ENCODE measurements around the gene FANCG.

DNA sequence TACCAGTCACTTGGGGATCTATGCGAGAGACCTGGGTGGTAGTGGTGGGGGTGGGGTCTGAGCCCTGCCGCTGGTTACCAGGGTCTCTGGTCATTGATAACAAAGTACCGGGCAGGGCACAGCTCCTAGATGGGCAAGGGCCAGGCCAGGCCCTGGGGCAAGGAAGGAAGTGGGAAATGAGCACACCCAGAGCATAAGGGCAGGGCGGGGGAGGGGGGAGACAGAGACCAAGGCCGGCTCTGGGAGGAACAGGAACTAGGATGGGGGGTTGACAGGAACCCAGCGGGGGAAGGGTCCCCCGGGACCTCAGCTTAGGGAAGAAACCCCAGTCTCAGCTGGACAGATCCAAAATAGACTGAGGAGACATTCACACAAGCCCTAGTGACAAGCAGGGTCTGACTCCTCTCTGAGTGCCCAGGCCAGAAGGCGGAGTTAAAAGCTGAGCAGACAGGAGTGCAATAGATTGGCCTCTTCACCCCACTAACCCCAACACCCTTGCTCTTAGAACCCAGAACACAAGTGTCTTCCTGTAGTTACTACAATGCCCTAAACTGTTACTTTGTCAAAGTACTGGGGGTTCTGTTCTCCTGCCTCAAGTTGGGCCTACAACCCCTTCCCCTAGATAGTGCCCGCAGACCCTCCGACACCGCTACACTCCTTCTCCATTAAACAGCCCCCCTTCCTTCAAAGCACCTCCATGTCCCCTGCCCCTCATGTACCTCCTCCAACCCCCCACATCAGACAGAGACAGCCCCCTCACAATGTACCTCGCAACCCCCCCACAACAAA lies 35.3 kb upstream of the FANCG start:
- TF ChIP-seq, protein P1, sequence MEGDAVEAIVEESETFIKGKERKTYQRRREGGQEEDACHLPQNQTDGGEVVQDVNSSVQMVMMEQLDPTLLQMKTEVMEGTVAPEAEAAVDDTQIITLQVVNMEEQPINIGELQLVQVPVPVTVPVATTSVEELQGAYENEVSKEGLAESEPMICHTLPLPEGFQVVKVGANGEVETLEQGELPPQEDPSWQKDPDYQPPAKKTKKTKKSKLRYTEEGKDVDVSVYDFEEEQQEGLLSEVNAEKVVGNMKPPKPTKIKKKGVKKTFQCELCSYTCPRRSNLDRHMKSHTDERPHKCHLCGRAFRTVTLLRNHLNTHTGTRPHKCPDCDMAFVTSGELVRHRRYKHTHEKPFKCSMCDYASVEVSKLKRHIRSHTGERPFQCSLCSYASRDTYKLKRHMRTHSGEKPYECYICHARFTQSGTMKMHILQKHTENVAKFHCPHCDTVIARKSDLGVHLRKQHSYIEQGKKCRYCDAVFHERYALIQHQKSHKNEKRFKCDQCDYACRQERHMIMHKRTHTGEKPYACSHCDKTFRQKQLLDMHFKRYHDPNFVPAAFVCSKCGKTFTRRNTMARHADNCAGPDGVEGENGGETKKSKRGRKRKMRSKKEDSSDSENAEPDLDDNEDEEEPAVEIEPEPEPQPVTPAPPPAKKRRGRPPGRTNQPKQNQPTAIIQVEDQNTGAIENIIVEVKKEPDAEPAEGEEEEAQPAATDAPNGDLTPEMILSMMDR (IDR thresholded peaks at IDR 0.05; ENCODE audit: control extremely low read depth in 1 of 3, insufficient read depth in 1 of 3, low read depth in 1 of 3, low read length in 3 of 3) = no peak
- TF ChIP-seq SP1 (IDR thresholded peaks at IDR 0.05; ENCODE audit: low read depth, low read length) (no peak), CREB1 (IDR thresholded peaks at IDR 0.05) (no peak), POLR2AphosphoS5 (IDR thresholded peaks at IDR 0.05; ENCODE audit: low read depth, low read length) (no peak), CHD2 (IDR thresholded peaks at IDR 0.05; ENCODE audit: low read length) (no peak), GABPA (IDR thresholded peaks at IDR 0.05; ENCODE audit: borderline replicate concordance, insufficient read depth, low read length) (no peak), POLR2A (IDR thresholded peaks at IDR 0.05; ENCODE audit: control extremely low read depth in 1 of 2, low read depth in 2 of 2, low read length in 2 of 2) (no peak), EZH2 (IDR thresholded peaks at IDR 0.05; ENCODE audit: low read depth, low read length, severe bottlenecking) (no peak), KDM1A (IDR thresholded peaks at IDR 0.05; ENCODE audit: borderline replicate concordance, low read length) (no peak), RAD21 (IDR thresholded peaks at IDR 0.05 in 1 of 2, conservative IDR thresholded peaks at IDR 0.05 in 1 of 2; ENCODE audit: low read depth in 2 of 2, low read length in 2 of 2) (no peak), FOSL1 (IDR thresholded peaks at IDR 0.05; ENCODE audit: insufficient read depth, low read depth, low read length) (no peak), SIRT6 (IDR thresholded peaks at IDR 0.05; ENCODE audit: low read length) (no peak), CBX8 (IDR thresholded peaks at IDR 0.05; ENCODE audit: borderline replicate concordance, low read depth, low read length) (no peak)

All from H1 (cell line).